OCI-LY1 (cell line): Measurements from ENCODE around the gene RNF169.

ENCODE experiments used
- CTCF ChIP-seq: fragments of 200-600 bp; sonication (generic), shearing (Covaris generic); IDR thresholded peaks from 2 replicates; pipeline ENCODE4 v1.5.1; 2017; ENCODE audit warnings: mild to moderate bottlenecking, antibody characterized with exemption, low read length, moderate library complexity, mixed read lengths
- EZH2 ChIP-seq: fragments of 200-600 bp; sonication (generic), shearing (Covaris generic); IDR thresholded peaks from 2 replicates; pipeline ENCODE4 v1.8.0; 2017; ENCODE audit warnings: borderline replicate concordance, mixed run types, mild to moderate bottlenecking, antibody characterized with exemption, low read length, moderate library complexity, mixed read lengths

- no peak for TF ChIP-seq CTCF
- TF ChIP-seq EZH2: no peak
Measured at GRCh38 chr11:74809801-74810200, 61.2 kb downstream of the RNF169 start.
